OCI-LY1 (cell line): ENCODE results near the gene MXRA7.
"Not testable (repeated sequence)": the region's sequence is repeated elsewhere in the genome, so short reads cannot be mapped to it uniquely, and the experiment has no call there.

Source experiments
- CTCF ChIP-seq: fragments of 200-600 bp; sonication (generic), shearing (Covaris generic); IDR thresholded peaks from 2 replicates; pipeline ENCODE4 v1.5.1; 2017; ENCODE audit warnings: mild to moderate bottlenecking, antibody characterized with exemption, low read length, moderate library complexity, mixed read lengths
- EZH2 ChIP-seq: fragments of 200-600 bp; sonication (generic), shearing (Covaris generic); IDR thresholded peaks from 2 replicates; pipeline ENCODE4 v1.8.0; 2017; ENCODE audit warnings: borderline replicate concordance, mixed run types, mild to moderate bottlenecking, antibody characterized with exemption, low read length, moderate library complexity, mixed read lengths

DNA sequence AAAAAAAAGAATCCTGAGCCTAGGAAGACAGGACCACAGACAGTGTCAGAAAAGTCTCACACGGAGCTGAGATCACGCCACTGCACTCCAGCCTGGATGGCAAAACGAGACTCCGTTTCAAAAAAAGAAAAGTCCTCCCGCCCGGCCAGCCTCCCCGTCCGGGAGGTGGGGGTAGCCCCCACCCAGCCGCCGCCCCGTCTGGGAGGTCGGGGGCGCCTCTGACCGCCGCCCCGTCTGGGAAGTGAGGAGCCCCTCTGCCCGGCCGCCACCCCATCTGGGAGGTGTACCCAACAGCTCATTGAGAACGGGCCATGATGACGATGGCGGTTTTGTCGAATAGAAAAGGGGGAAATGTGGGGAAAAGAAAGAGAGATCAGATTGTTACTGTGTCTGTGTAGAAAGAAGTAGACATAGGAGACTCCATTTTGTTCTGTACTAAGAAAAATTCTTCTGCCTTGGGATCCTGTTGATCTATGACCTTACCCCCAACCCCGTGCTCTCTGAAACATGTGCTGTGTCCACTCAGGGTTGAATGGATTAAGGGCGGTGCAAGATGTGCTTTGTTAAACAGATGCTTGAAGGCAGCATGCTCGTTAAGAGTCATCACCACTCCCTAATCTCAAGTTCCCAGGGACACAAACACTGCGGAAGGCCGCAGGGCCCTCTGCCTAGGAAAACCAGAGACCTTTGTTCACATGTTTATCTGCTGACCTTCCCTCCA is 74.1 kb downstream of the MXRA7 start:
- not testable (repeated sequence) for TF ChIP-seq CTCF, EZH2
